Liver (tissue), 9 donors: Measurements from ENCODE around the gene SLC12A8. TPM values are rescaled to one million over a fixed set of nuclear protein-coding genes. Genes with fewer than 3 reads are reported as not detected.

Experiments used
- DNase-seq: peaks from one replicate; pipeline ENCODE4 v3.0.0-alpha.2; 2017; ENCODE audit warnings: low spot score
- H3K27ac ChIP-seq, 2 donors: one replicate each; pipeline ENCODE4 v1.7.0; 2013; ENCODE audit warnings: inconsistent platforms in 2 of 2, low read length in 2 of 2, control low read depth in 1 of 2, low read depth in 1 of 2, mild to moderate bottlenecking in 1 of 2
- H3K27me3 ChIP-seq, 4 donors: one replicate each; pipeline versions ENCODE4 v1.6.1 to v1.7.0; 2013; ENCODE audit warnings: low read length in 3 of 4, inconsistent platforms in 1 of 4, mild to moderate bottlenecking in 1 of 4, moderate library complexity in 1 of 4; ENCODE audit not compliant: control insufficient read depth in 4 of 4, insufficient read depth in 4 of 4
- H3K36me3 ChIP-seq, 4 donors: one replicate each; pipeline versions ENCODE4 v1.6.1 to v1.7.0; 2013; ENCODE audit warnings: low read length in 3 of 4, mild to moderate bottlenecking in 3 of 4, low read depth in 1 of 4, moderate library complexity in 1 of 4; ENCODE audit not compliant: control insufficient read depth in 4 of 4, insufficient read depth in 3 of 4
- H3K4me1 ChIP-seq, 4 donors: one replicate each; pipeline versions ENCODE4 v1.6.1 to v1.7.0; 2013; ENCODE audit warnings: low read length in 3 of 4, mild to moderate bottlenecking in 3 of 4, moderate library complexity in 1 of 4; ENCODE audit not compliant: control insufficient read depth in 4 of 4, insufficient read depth in 4 of 4
- H3K4me3 ChIP-seq, 3 donors: one replicate each; pipeline versions ENCODE4 v1.6.1 to v1.7.0; 2013; ENCODE audit warnings: low read length in 3 of 3, control low read depth in 1 of 3, low read depth in 1 of 3, mild to moderate bottlenecking in 1 of 3
- H3K9ac ChIP-seq, 2 donors: one replicate each; pipeline ENCODE4 v1.7.0; 2013; ENCODE audit warnings: low read length in 2 of 2, mild to moderate bottlenecking in 2 of 2, moderate library complexity in 2 of 2, control low read depth in 1 of 2, low read depth in 1 of 2
- H3K9me3 ChIP-seq, 4 donors: one replicate each; pipeline versions ENCODE4 v1.6.1 to v1.7.0; 2013; ENCODE audit warnings: low read length in 3 of 4; ENCODE audit not compliant: control insufficient read depth in 4 of 4
- FOXA1 ChIP-seq: IDR thresholded peaks from 2 replicates; pipeline ENCODE4 v1.6.1; 2016; ENCODE audit warnings: antibody characterized with exemption
- FOXA2 ChIP-seq: IDR thresholded peaks from 2 replicates; pipeline ENCODE4 v1.6.1; 2016; ENCODE audit warnings: antibody characterized with exemption
- GABPA ChIP-seq, 2 donors: IDR thresholded peaks in 1 of 2; conservative IDR thresholded peaks in 1 of 2; 2 replicates each; pipeline ENCODE4 v1.6.1; 2016; ENCODE audit warnings: antibody characterized with exemption in 2 of 2, mild to moderate bottlenecking in 1 of 2, moderate library complexity in 1 of 2
- HNF4A ChIP-seq, 2 donors: conservative IDR thresholded peaks; 2 replicates each; pipeline ENCODE4 v1.6.1; 2016; ENCODE audit warnings: antibody characterized with exemption in 2 of 2, mild to moderate bottlenecking in 2 of 2
- JUND ChIP-seq, 2 donors: IDR thresholded peaks; 2 replicates each; pipeline ENCODE4 v1.6.1; 2016; ENCODE audit warnings: antibody characterized with exemption in 2 of 2
- NR2F2 ChIP-seq: IDR thresholded peaks from 2 replicates; pipeline ENCODE4 v1.6.1; 2016; ENCODE audit warnings: antibody characterized with exemption
- RAD21 ChIP-seq, 2 donors: IDR thresholded peaks; 2 replicates each; pipeline ENCODE4 v1.6.1; 2016; ENCODE audit warnings: antibody characterized with exemption in 2 of 2, mild to moderate bottlenecking in 2 of 2
- RXRA ChIP-seq, 2 donors: IDR thresholded peaks; 2 replicates each; pipeline ENCODE4 v1.6.1; 2017 to 2018; ENCODE audit warnings: antibody characterized with exemption in 2 of 2, mild to moderate bottlenecking in 1 of 2
- SP1 ChIP-seq: IDR thresholded peaks from 2 replicates; pipeline ENCODE4 v1.6.1; 2018; ENCODE audit warnings: antibody characterized with exemption, mild to moderate bottlenecking
- TAF1 ChIP-seq: conservative IDR thresholded peaks from 2 replicates; pipeline ENCODE4 v1.6.1; 2016; ENCODE audit warnings: antibody characterized with exemption, mild to moderate bottlenecking
- WGBS: extraction: QIAGEN DNeasy Blood & Tissue Kit; methylation state at CpG from one replicate; pipeline ENCODE4 v1.1.7; 2013; 5-methylcytosine and 5-hydroxymethylcytosine counted together
- polyA plus RNA-seq, 2 donors: library from polyadenylated mRNA; stranded (reverse) in 1 of 2; unstranded in 1 of 2; fragments of 200-250 nt in 1 of 2; fragments of >200 nt in 1 of 2; fragmentation: Nextera tagmentation in 1 of 2; extraction: Ambion mirVana in 1 of 2; gene quantifications; one replicate each; pipeline versions ENCODE4 v1.2.1 to v1.2.3, GENCODE V29; 2013 to 2015
- total RNA-seq, 2 donors: library from RNA; depleted of rRNA; stranded (reverse); fragments of >200 nt; gene quantifications; one replicate each; pipeline ENCODE4 v1.2.3, GENCODE V29; 2014
- TF ChIP-seq, protein P1 (sequence below): fragments of 150-350 bp; IDR thresholded peaks from 2 replicates; pipeline ENCODE4 v1.5.1; 2017; ENCODE audit warnings: improper control_type of control experiment, low read depth, low read length; ENCODE audit not compliant: missing input control
- TF ChIP-seq, protein P2 (sequence below): IDR thresholded peaks from 2 replicates; pipeline ENCODE4 v1.6.1; 2016; ENCODE audit warnings: antibody characterized with exemption
- TF ChIP-seq, protein P3 (sequence below): IDR thresholded peaks from 2 replicates; pipeline ENCODE4 v1.6.1; 2016; ENCODE audit warnings: antibody characterized with exemption, mild to moderate bottlenecking
- TF ChIP-seq, protein P4 (sequence below): IDR thresholded peaks from 2 replicates; pipeline ENCODE4 v1.6.1; 2016; ENCODE audit warnings: antibody characterized with exemption
- TF ChIP-seq, protein P5 (sequence below): IDR thresholded peaks from 2 replicates; pipeline ENCODE4 v1.6.1; 2016; ENCODE audit warnings: antibody characterized with exemption
- donor health status: healthy.
- donor health status: healthy.
- donor health status: healthy.
- donor health status: healthy.
- donor health status: healthy.

The SLC12A8 gene
- total and polyA plus RNA-seq, 4 donors, result 2.7 to 20.3 (median 5.5) TPM

DNA sequence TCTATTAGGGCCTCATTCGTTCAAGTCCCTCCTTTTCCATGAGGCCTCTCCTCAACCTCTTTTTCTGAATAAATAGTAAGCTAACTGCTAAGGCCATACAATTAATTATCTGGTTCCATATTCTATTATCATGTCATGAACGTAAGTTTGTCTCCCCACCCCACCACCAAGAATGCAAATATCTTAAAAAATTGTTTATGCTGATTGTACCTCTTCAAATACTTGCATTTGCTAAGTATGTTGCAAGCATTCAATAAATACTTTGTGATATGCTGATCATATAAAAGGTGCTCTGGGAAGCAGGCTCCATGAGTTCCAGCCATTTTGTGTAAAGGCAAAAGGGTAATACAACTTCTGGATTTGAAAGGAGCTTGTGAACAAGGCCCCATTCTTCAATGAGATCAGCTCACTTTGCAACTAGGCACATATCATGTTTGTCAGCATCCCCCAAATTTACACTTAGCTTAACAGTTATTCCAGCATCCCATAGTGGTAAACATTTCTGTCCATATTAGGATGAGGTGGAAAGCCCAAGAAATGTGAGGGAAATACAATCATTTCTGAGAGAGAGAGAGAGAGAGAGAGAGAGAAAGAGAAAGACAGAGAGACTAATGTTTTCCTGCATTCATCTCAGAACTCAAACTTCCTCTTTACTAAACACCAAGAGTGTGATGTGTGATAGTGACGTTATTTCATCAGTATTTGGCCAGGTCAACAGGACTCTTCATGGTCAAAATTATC, 33.2 kb downstream of the SLC12A8 start:
- 87% methylated on average over 3 of the region's 3 CpGs for WGBS
- no peak overlapping the region for H3K9ac ChIP-seq
- no peak for DNase-seq
- H3K27me3 ChIP-seq, result no peaks in the 10 kb centered on the region
- H3K4me3 ChIP-seq, result no peak overlapping the region
- TF ChIP-seq RAD21 (IDR thresholded peaks at IDR 0.05) (no peak), JUND (IDR thresholded peaks at IDR 0.05) (no peak), RXRA (IDR thresholded peaks at IDR 0.05) (no peak), GABPA (IDR thresholded peaks at IDR 0.05 in 1 of 2, conservative IDR thresholded peaks at IDR 0.05 in 1 of 2) (no peak), TAF1 (no peak), FOXA2 (no peak), SP1 (no peak), FOXA1 (no peak), NR2F2 (no peak), HNF4A (conservative IDR thresholded peaks at IDR 0.05) (no peak)
- TF ChIP-seq, protein P1, sequence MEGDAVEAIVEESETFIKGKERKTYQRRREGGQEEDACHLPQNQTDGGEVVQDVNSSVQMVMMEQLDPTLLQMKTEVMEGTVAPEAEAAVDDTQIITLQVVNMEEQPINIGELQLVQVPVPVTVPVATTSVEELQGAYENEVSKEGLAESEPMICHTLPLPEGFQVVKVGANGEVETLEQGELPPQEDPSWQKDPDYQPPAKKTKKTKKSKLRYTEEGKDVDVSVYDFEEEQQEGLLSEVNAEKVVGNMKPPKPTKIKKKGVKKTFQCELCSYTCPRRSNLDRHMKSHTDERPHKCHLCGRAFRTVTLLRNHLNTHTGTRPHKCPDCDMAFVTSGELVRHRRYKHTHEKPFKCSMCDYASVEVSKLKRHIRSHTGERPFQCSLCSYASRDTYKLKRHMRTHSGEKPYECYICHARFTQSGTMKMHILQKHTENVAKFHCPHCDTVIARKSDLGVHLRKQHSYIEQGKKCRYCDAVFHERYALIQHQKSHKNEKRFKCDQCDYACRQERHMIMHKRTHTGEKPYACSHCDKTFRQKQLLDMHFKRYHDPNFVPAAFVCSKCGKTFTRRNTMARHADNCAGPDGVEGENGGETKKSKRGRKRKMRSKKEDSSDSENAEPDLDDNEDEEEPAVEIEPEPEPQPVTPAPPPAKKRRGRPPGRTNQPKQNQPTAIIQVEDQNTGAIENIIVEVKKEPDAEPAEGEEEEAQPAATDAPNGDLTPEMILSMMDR, result no peak
- TF ChIP-seq, protein P2, sequence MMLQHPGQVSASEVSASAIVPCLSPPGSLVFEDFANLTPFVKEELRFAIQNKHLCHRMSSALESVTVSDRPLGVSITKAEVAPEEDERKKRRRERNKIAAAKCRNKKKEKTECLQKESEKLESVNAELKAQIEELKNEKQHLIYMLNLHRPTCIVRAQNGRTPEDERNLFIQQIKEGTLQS, result no peak
- TF ChIP-seq, protein P3, sequence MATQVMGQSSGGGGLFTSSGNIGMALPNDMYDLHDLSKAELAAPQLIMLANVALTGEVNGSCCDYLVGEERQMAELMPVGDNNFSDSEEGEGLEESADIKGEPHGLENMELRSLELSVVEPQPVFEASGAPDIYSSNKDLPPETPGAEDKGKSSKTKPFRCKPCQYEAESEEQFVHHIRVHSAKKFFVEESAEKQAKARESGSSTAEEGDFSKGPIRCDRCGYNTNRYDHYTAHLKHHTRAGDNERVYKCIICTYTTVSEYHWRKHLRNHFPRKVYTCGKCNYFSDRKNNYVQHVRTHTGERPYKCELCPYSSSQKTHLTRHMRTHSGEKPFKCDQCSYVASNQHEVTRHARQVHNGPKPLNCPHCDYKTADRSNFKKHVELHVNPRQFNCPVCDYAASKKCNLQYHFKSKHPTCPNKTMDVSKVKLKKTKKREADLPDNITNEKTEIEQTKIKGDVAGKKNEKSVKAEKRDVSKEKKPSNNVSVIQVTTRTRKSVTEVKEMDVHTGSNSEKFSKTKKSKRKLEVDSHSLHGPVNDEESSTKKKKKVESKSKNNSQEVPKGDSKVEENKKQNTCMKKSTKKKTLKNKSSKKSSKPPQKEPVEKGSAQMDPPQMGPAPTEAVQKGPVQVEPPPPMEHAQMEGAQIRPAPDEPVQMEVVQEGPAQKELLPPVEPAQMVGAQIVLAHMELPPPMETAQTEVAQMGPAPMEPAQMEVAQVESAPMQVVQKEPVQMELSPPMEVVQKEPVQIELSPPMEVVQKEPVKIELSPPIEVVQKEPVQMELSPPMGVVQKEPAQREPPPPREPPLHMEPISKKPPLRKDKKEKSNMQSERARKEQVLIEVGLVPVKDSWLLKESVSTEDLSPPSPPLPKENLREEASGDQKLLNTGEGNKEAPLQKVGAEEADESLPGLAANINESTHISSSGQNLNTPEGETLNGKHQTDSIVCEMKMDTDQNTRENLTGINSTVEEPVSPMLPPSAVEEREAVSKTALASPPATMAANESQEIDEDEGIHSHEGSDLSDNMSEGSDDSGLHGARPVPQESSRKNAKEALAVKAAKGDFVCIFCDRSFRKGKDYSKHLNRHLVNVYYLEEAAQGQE, result no peak
- TF ChIP-seq, protein P4, sequence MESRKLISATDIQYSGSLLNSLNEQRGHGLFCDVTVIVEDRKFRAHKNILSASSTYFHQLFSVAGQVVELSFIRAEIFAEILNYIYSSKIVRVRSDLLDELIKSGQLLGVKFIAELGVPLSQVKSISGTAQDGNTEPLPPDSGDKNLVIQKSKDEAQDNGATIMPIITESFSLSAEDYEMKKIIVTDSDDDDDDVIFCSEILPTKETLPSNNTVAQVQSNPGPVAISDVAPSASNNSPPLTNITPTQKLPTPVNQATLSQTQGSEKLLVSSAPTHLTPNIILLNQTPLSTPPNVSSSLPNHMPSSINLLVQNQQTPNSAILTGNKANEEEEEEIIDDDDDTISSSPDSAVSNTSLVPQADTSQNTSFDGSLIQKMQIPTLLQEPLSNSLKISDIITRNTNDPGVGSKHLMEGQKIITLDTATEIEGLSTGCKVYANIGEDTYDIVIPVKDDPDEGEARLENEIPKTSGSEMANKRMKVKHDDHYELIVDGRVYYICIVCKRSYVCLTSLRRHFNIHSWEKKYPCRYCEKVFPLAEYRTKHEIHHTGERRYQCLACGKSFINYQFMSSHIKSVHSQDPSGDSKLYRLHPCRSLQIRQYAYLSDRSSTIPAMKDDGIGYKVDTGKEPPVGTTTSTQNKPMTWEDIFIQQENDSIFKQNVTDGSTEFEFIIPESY, result no peak
- TF ChIP-seq, protein P5, sequence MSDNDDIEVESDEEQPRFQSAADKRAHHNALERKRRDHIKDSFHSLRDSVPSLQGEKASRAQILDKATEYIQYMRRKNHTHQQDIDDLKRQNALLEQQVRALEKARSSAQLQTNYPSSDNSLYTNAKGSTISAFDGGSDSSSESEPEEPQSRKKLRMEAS, result no peak
- H3K27ac ChIP-seq, result no peak overlapping the region
- no peaks in the 10 kb centered on the region for H3K4me1 ChIP-seq
- H3K9me3 ChIP-seq, result no peaks in the 10 kb centered on the region
- peaks cover 0 to 4% (median 0%) of the 10 kb centered on the region in 4 donors for H3K36me3 ChIP-seq
